ENCODE results near the gene TST.

TST gene

DNA sequence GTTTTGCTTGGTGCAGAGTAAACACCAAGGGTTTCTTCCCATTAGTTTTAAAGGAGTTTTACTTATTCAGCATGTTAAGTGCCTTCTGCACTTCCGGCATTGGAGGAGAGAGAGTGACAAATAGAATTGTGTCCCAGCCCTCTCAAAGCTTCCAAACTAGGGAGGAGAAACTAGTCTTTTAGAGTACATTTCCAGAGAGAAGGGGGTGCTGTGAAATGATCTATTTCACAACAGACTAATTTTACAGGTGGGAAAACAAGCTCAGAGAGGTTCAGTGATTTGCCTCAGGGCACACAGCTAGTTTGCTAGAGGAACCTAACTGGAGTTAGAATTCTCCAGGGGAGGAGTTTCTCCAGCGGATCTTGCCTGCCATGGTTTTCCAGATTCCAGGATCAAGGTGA is 12.9 kb upstream of the TST start:
- DNase-seq (ENCODE audit: low spot score), result no peak
- in situ Hi-C loops (cut with MboI; ENCODE audit: low pct_unique_long_range_greater_than_20kb, low sequenced_read_pairs, unreplicated experiment), result no loop called here
- TF ChIP-seq, protein P1, sequence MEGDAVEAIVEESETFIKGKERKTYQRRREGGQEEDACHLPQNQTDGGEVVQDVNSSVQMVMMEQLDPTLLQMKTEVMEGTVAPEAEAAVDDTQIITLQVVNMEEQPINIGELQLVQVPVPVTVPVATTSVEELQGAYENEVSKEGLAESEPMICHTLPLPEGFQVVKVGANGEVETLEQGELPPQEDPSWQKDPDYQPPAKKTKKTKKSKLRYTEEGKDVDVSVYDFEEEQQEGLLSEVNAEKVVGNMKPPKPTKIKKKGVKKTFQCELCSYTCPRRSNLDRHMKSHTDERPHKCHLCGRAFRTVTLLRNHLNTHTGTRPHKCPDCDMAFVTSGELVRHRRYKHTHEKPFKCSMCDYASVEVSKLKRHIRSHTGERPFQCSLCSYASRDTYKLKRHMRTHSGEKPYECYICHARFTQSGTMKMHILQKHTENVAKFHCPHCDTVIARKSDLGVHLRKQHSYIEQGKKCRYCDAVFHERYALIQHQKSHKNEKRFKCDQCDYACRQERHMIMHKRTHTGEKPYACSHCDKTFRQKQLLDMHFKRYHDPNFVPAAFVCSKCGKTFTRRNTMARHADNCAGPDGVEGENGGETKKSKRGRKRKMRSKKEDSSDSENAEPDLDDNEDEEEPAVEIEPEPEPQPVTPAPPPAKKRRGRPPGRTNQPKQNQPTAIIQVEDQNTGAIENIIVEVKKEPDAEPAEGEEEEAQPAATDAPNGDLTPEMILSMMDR (IDR thresholded peaks at IDR 0.05; ENCODE audit: extremely low read depth, insufficient read depth, missing control alignments), result no peak

DNA sequence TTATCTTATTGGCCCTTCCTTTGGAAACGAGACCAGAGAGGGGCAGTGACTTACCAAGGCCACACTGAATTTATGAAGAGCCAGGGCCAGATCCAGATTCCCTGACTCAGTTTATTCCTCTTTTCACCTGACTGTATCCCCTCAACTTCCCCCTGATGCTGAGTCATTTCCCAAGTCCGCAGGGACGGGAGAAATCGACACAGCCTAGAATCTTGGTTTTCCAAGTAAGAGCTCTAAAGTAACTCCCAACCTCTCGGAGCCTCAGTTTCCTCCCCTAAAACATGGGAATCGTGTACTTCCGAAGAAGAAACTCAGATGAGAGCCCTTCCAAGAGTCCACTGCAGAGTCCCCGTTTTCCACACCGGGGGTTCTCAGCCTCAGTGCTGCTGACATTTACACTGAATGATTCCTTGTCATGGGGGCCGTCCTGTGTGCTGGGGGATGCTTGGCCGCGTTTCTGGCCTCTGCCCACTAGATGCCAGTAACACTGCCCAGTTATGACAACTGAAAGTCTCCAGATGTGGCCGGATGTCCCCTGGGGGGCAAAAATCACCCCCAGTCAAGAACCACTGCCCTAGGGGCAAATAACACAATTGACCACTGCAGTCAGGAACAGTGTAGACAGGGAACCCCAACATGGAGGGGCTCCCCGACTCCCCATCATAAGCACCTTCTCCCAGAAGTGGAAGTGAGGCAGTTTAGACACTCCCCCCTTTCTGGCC is 11.5 kb upstream of the TST start:
- no peak for DNase-seq (ENCODE audit: low spot score)
- TF ChIP-seq, protein P1 (IDR thresholded peaks at IDR 0.05; ENCODE audit: extremely low read depth, insufficient read depth, missing control alignments), result no peak
- in situ Hi-C loops (cut with MboI; ENCODE audit: low pct_unique_long_range_greater_than_20kb, low sequenced_read_pairs, unreplicated experiment), result no loop called here

DNA sequence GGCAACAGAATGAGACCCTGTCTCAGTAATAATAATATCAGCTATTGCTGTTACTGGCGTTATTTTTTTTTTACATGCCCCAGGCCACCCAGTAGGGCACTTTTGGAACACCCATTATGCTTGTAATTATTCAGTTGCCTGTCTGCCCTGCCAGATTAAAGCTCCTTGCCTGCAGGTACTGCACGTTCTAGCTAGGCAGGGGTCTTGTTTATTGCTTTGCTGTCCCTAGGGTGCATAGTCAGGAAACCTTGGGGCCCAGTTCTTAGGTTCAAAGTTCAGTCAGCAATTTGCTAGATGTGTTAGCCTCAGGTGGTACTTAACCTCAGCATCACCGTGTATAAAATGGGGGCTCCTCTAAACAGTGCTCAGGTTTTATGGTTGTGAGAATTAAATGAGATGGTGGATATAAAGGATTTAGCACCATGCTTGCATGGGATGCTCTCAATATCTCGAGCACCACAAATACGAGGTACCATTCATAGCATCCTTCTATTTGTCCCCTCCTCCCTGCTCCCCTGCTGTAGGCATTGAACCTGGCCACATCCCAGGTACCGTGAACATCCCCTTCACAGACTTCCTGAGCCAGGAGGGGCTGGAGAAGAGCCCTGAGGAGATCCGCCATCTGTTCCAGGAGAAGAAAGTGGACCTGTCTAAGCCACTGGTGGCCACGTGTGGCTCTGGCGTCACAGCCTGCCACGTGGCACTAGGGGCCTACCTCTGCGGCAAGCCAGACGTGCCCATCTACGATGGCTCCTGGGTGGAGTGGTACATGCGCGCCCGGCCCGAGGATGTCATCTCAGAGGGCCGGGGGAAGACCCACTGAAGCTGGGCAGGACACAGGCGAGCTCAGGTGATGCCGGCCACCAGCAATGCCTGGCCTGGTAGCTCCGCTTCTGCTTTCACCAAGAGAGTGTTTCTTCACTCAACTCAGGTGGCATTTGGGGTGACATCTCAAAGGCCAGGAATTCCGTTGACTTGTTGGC is 9.7 kb upstream of the TST start:
- TF ChIP-seq, protein P1 (IDR thresholded peaks at IDR 0.05; ENCODE audit: extremely low read depth, insufficient read depth, missing control alignments), result no peak
- no peak for DNase-seq (ENCODE audit: low spot score)
- in situ Hi-C loops (cut with MboI; ENCODE audit: low pct_unique_long_range_greater_than_20kb, low sequenced_read_pairs, unreplicated experiment), result no loop called here

DNA sequence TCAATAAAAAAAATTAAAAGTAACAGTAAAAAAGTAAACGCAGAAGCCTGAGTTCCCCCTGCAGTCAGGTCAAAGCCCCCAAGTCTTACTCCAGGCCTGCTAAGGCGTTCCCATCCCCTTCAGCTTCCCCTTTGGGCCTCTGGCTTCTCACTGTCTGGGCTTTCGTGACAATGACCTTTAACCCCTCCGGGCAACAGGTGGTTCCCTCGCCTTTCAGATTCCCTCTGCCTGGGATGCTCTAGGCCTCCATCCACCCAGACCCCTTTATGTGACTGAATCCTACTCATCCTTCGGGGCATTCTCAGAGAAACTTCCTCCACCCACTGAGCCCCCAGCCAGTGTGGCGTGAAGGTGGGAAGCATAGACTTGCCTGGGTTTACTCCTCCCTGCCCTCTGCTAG is 8.3 kb upstream of the TST start:
- no peak for DNase-seq (ENCODE audit: low spot score)
- in situ Hi-C loops (cut with MboI; ENCODE audit: low pct_unique_long_range_greater_than_20kb, low sequenced_read_pairs, unreplicated experiment), result no loop called here
- TF ChIP-seq, protein P1 (IDR thresholded peaks at IDR 0.05; ENCODE audit: extremely low read depth, insufficient read depth, missing control alignments), result no peak

DNA sequence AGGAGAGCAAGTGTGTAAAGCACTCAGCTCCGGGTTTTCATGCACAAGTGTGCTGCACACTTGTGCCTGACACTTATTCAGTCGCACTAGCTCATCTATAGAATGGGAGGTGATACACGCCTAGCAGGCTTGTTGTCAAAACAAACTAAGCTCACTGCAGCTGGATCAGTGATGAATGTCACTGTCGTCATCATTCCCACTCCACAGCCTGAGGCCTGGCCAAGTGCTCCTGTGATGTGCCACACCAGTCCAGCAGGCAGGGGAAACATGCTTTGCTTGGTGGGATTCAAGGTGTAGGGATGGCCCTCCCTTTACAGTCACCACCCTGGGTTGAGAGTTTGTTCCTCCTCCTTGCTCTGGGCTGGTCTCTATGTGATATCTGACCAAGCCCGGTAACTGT is 7.1 kb upstream of the TST start:
- in situ Hi-C loops (cut with MboI; ENCODE audit: low pct_unique_long_range_greater_than_20kb, low sequenced_read_pairs, unreplicated experiment), result no loop called here
- no peak for DNase-seq (ENCODE audit: low spot score)
- TF ChIP-seq, protein P1 (IDR thresholded peaks at IDR 0.05; ENCODE audit: extremely low read depth, insufficient read depth, missing control alignments), result no peak

DNA sequence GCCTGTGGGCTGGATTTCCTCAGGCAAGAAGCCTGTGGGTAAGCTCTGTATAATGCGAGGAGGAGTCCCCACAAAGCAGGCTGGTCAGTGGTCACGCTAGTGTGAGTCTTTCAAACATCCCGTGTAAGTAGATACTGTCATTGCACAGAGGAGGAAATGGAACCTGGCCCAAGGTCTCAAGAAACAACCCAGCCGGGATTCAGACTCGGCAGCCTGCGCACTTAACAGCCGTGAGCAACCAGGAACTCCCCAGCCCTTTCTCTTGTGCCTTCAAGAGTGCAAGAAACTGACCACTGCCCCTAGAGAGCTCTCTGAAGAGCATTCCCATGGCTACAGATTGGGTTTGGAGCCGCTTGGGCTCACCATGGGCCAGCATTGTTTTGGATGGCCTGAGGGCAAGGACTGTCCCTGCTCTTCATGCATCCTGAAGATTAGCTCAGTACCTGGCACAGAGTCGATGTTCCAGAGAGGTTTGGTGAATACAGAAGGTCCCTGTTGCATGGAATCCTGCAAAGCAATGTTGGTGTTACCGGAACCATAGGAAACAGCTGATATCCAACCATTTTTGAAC is 6.3 kb upstream of the TST start:
- in situ Hi-C loops (cut with MboI; ENCODE audit: low pct_unique_long_range_greater_than_20kb, low sequenced_read_pairs, unreplicated experiment), result no loop called here

More for the DNA sequence above, 6.3 kb upstream of the TST start:
- TF ChIP-seq, protein P1 (IDR thresholded peaks at IDR 0.05; ENCODE audit: extremely low read depth, insufficient read depth, missing control alignments), result no peak
- DNase-seq (ENCODE audit: low spot score), result no peak
